ENCODE data around the gene CPXM2.

The CPXM2 gene

DNA sequence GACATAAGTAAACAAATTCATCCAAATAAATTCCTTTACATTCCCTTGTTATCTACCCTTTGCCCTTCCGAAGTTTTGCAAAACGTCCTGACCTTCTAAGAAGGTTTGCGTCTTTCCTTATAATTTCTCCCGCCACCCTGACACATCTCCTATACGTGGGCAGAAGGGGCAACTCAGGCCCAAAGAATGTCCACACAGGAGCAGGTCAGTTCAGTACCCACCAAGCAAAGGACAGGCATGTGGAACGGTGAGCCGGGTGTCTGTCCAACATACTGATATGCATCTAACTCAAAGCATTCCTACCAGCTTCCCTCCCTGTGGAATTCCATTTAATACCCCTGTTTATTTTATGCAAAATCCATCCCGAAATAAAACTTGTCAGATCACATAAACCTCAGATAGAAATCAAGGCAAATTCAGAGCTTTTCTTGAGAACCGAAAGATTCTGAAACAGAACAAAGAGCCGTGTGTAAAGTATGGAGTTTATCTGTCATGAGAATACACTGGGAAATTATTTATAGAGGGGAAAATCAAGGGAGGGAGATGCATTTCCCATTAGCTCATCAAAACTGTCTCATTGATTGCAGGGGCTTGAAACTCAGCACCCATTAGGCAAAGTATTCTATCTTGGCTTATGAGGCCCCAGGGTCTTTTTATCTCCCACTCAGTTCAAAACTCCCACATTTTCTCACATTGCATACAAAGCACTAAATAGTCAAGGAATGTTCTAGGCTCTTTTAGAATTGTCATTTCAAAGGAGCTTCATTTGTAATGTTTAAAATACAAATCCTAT lies 140.1 kb downstream of the CPXM2 start:
- H2AFZ ChIP-seq = no peak overlapping the region
- H3K27me3 ChIP-seq (ENCODE audit: control insufficient read depth, insufficient read depth, low read length) = no peaks in the 10 kb centered on the region
- H3K4me3 ChIP-seq (ENCODE audit: low read depth, low read length) = no peak overlapping the region
- no peak overlapping the region for H3K4me2 ChIP-seq (ENCODE audit: low read length)
- TF ChIP-seq, protein P1, sequence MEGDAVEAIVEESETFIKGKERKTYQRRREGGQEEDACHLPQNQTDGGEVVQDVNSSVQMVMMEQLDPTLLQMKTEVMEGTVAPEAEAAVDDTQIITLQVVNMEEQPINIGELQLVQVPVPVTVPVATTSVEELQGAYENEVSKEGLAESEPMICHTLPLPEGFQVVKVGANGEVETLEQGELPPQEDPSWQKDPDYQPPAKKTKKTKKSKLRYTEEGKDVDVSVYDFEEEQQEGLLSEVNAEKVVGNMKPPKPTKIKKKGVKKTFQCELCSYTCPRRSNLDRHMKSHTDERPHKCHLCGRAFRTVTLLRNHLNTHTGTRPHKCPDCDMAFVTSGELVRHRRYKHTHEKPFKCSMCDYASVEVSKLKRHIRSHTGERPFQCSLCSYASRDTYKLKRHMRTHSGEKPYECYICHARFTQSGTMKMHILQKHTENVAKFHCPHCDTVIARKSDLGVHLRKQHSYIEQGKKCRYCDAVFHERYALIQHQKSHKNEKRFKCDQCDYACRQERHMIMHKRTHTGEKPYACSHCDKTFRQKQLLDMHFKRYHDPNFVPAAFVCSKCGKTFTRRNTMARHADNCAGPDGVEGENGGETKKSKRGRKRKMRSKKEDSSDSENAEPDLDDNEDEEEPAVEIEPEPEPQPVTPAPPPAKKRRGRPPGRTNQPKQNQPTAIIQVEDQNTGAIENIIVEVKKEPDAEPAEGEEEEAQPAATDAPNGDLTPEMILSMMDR (IDR thresholded peaks at IDR 0.05) = no peak
- no peaks in the 10 kb centered on the region for H3K9me3 ChIP-seq (ENCODE audit: control insufficient read depth, low read length)
- no peak overlapping the region for H3K9ac ChIP-seq
- no peaks in the 10 kb centered on the region for H3K79me2 ChIP-seq
- H3K27ac ChIP-seq = no peak overlapping the region
- H3K4me1 ChIP-seq = no peaks in the 10 kb centered on the region
- no peaks in the 10 kb centered on the region for H3K36me3 ChIP-seq (ENCODE audit: control insufficient read depth, insufficient read depth, low read length)

DNA sequence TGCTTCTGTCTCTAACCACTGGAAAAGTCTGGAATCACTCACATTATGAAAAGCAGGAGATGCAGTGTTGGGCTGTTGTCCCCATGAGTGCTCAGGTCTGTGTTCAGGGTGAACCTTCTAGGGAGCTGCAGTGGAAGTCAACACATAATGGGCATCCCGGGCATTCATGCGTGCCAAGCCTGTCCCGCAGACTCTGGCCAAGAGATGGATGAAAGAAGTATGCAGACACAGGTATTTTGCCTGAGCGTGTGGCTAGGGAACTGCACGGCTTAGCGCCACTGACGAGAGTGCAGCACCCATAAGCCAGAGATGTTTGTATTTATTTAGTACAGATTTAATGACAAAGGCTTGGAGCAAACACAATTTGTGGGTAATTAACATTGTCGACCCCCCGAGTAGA lies 140.7 kb downstream of the CPXM2 start:
- no peak overlapping the region for H3K9ac ChIP-seq
- no peaks in the 10 kb centered on the region for H3K9me3 ChIP-seq (ENCODE audit: control insufficient read depth, low read length)
- no peak overlapping the region for H3K4me2 ChIP-seq (ENCODE audit: low read length)
- H3K36me3 ChIP-seq (ENCODE audit: control insufficient read depth, insufficient read depth, low read length) = no peaks in the 10 kb centered on the region
- TF ChIP-seq, protein P1 (IDR thresholded peaks at IDR 0.05) = no peak
- no peaks in the 10 kb centered on the region for H3K4me1 ChIP-seq
- H3K4me3 ChIP-seq (ENCODE audit: low read depth, low read length) = no peak overlapping the region
- H3K79me2 ChIP-seq = no peaks in the 10 kb centered on the region
- H2AFZ ChIP-seq = no peak overlapping the region
- H3K27ac ChIP-seq = no peak overlapping the region
- no peaks in the 10 kb centered on the region for H3K27me3 ChIP-seq (ENCODE audit: control insufficient read depth, insufficient read depth, low read length)

DNA sequence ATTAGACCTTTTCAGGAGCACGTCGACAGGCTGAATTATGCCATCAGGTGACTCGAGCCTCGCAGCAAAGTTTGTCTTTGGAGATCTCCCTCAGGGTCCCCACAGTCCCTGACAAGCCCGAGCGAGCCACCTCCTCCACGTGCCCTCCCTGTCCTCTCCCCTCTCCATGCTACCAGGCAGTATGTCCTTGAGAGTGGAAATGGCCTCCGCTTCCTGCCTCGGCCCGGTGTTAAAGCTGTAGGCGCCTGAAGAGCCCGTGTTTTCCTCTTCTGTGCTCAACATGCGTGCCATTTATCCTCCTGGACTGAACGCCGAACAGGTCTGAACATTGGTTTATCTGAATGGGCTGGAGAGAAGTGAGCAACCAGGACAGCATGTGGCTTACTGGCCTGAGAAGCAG lies 142.9 kb downstream of the CPXM2 start:
- Histone ChIP-seq H3K36me3 (ENCODE audit: control insufficient read depth, insufficient read depth, low read length) (no peaks in the 10 kb centered on the region), H3K27ac (no peak overlapping the region), H3K4me1 (no peaks in the 10 kb centered on the region), H2AFZ (no peak overlapping the region), H3K9ac (no peak overlapping the region), H3K27me3 (ENCODE audit: control insufficient read depth, insufficient read depth, low read length) (no peaks in the 10 kb centered on the region), H3K4me2 (ENCODE audit: low read length) (no peak overlapping the region), H3K9me3 (ENCODE audit: control insufficient read depth, low read length) (no peaks in the 10 kb centered on the region), H3K4me3 (ENCODE audit: low read depth, low read length) (no peak overlapping the region), H3K79me2 (no peaks in the 10 kb centered on the region)
- TF ChIP-seq, protein P1 (IDR thresholded peaks at IDR 0.05) = no peak

DNA sequence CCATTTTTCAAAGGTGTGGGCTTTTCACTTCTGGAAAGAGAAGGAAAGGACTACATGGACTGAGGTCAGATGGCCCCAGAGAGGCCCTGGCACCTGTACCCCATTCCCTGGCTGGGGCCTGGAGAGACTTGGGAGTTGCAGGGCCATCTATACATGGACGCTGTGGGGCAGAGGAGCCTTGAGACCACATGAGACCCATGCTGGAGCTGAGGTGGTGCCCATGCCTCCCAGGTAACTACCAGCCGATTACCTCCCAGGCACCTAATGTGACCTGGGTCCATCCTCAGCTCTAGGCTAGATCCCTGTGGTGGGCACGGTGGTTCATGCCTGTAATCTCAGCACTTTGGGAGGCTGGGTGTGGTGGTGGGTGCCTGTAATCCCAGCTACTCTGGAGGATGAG lies 144.2 kb downstream of the CPXM2 start:
- Histone ChIP-seq H3K4me2 (ENCODE audit: low read length) (no peak overlapping the region), H3K27ac (no peak overlapping the region), H3K79me2 (no peaks in the 10 kb centered on the region), H3K36me3 (ENCODE audit: control insufficient read depth, insufficient read depth, low read length) (no peaks in the 10 kb centered on the region), H3K27me3 (ENCODE audit: control insufficient read depth, insufficient read depth, low read length) (no peaks in the 10 kb centered on the region), H2AFZ (no peak overlapping the region), H3K4me3 (ENCODE audit: low read depth, low read length) (no peak overlapping the region), H3K9ac (no peak overlapping the region), H3K9me3 (ENCODE audit: control insufficient read depth, low read length) (no peaks in the 10 kb centered on the region), H3K4me1 (no peaks in the 10 kb centered on the region)
- TF ChIP-seq, protein P1 (IDR thresholded peaks at IDR 0.05) = no peak

DNA sequence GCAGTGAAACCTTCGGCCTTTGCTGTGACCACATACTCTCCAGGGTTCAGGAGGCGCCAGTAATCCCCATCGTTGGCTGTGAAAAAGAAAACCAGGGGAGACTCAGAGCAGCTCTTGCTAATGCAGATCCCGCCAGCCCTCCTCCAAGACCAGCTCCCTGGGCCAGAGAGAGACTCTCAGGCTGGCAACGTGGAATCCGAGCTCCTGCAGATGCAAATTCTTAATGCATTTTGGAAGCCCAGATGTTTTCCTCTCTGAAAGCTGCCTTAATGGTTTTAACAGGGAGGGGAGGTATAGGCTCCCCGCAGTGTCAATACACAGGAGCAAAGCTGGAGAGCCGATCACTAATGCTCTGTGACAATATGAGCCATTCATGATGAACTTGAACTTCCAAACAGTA lies 144.7 kb downstream of the CPXM2 start:
- no peak overlapping the region for H3K4me3 ChIP-seq (ENCODE audit: low read depth, low read length)
- H3K9ac ChIP-seq = no peak overlapping the region
- TF ChIP-seq, protein P1 (IDR thresholded peaks at IDR 0.05) = no peak
- H3K79me2 ChIP-seq = no peaks in the 10 kb centered on the region
- H3K4me2 ChIP-seq (ENCODE audit: low read length) = no peak overlapping the region
- no peaks in the 10 kb centered on the region for H3K4me1 ChIP-seq
- no peaks in the 10 kb centered on the region for H3K36me3 ChIP-seq (ENCODE audit: control insufficient read depth, insufficient read depth, low read length)
- H2AFZ ChIP-seq = no peak overlapping the region
- no peak overlapping the region for H3K27ac ChIP-seq
- no peaks in the 10 kb centered on the region for H3K27me3 ChIP-seq (ENCODE audit: control insufficient read depth, insufficient read depth, low read length)
- no peaks in the 10 kb centered on the region for H3K9me3 ChIP-seq (ENCODE audit: control insufficient read depth, low read length)

All from parathyroid adenoma (tissue), 2 donors.